Prostate gland (tissue), 1 donor: ENCODE data around the gene NOL3.

Source experiments
- POLR2A ChIP-seq: fragments of 450-650 bp; IDR thresholded peaks from one replicate; pipeline ENCODE4 v1.6.1; 2016; ENCODE audit warnings: antibody characterized with exemption, mild to moderate bottlenecking
- POLR2AphosphoS5 ChIP-seq: sonication (generic); formaldehyde crosslinking; IDR thresholded peaks from one replicate; pipeline ENCODE4 v1.6.1; 2017; ENCODE audit warnings: antibody characterized with exemption

- TF ChIP-seq POLR2AphosphoS5: no peak
- no peak for TF ChIP-seq POLR2A
These were observed 13.1 kb upstream of the NOL3 start for GRCh38 chr16:67157106-67157748.
